Measurements from ENCODE around the gene ZNF581.

ZNF581 gene

GRCh38 chr19:55653651-55654322, 10.3 kb downstream of the ZNF581 start:
- CTCF ChIA-PET: interaction anchor here (0.7 to 1.4 kb wide), 9 partner anchors 11 to 305 kb away, joined by 3 to 10 read pairs (median 3); no protein-coding TSS in a partner anchor
- DNase-seq (ENCODE audit: extremely low spot score): peak; percentile 89
- POLR2A ChIA-PET: interaction anchor here (0.7 to 1.7 kb wide), 22 partner anchors 8 to 536 kb away, joined by 3 to 16 read pairs (median 4); partner anchors contain the start of genes FIZ1, KMT5C, PPP1R12C and PPP6R1
- TF ChIP-seq ARNT (IDR thresholded peaks at IDR 0.05) (no peak), LEF1 (IDR thresholded peaks at IDR 0.05; ENCODE audit: borderline replicate concordance) (no peak), L3MBTL2 (conservative IDR thresholded peaks at IDR 0.05) (peak; percentile 51), ELF4 (IDR thresholded peaks at IDR 0.05) (peak; percentile 87), PKNOX1 (IDR thresholded peaks at IDR 0.05) (no peak), SUZ12 (IDR thresholded peaks at IDR 0.05) (no peak), FOXM1 (IDR thresholded peaks at IDR 0.05; ENCODE audit: borderline replicate concordance) (no peak), BHLHE40 (IDR thresholded peaks at IDR 0.05; ENCODE audit: borderline replicate concordance) (no peak), FOXK2 (IDR thresholded peaks at IDR 0.05) (no peak)

GRCh38 chr19:55654323-55654867, 10.9 kb downstream of the ZNF581 start:
- TF ChIP-seq FOXK2 (IDR thresholded peaks at IDR 0.05) (no peak), SUZ12 (IDR thresholded peaks at IDR 0.05) (no peak)
- ChIA-PET CTCF (interaction anchor here (0.6 to 1.4 kb wide), 7 partner anchors 12 to 236 kb away, joined by 3 to 10 read pairs (median 4); no protein-coding TSS in a partner anchor), POLR2A (interaction anchor here (0.7 to 1.7 kb wide), 23 partner anchors 9 to 537 kb away, joined by 3 to 16 read pairs (median 4); partner anchors contain the start of genes FIZ1, KMT5C, PPP1R12C and PPP6R1)
- peak; percentile 88 for DNase-seq (ENCODE audit: extremely low spot score)

- POLR2A ChIA-PET: interaction anchor here (0.7 to 1.7 kb wide), 23 partner anchors 9 to 537 kb away, joined by 3 to 16 read pairs (median 4); partner anchors contain the start of genes FIZ1, KMT5C, PPP1R12C and PPP6R1
- CTCF ChIA-PET: interaction anchor here (0.6 to 1.4 kb wide), 6 partner anchors 12 to 159 kb away, joined by 3 to 10 read pairs (median 4); no protein-coding TSS in a partner anchor
- TF ChIP-seq NFRKB (IDR thresholded peaks at IDR 0.05): no peak
- TF ChIP-seq LEF1 (IDR thresholded peaks at IDR 0.05; ENCODE audit: borderline replicate concordance): no peak
- TF ChIP-seq HDGF (IDR thresholded peaks at IDR 0.05; ENCODE audit: borderline replicate concordance): no peak
- peak; percentile 74 for TF ChIP-seq ELF4 (IDR thresholded peaks at IDR 0.05)
- peak; percentile 89 for TF ChIP-seq L3MBTL2 (conservative IDR thresholded peaks at IDR 0.05)
- no peak for TF ChIP-seq ZNF384 (IDR thresholded peaks at IDR 0.05)
- TF ChIP-seq PKNOX1 (IDR thresholded peaks at IDR 0.05): no peak
- no peak for TF ChIP-seq FOXM1 (IDR thresholded peaks at IDR 0.05; ENCODE audit: borderline replicate concordance)
- TF ChIP-seq ARNT (IDR thresholded peaks at IDR 0.05): no peak
- TF ChIP-seq FOXK2 (IDR thresholded peaks at IDR 0.05): no peak
- TF ChIP-seq CTBP1 (IDR thresholded peaks at IDR 0.05; ENCODE audit: borderline replicate concordance): no peak
- TF ChIP-seq BHLHE40 (IDR thresholded peaks at IDR 0.05; ENCODE audit: borderline replicate concordance): no peak
- TF ChIP-seq FOXA1 (IDR thresholded peaks at IDR 0.05): no peak
- no peak for TF ChIP-seq SP1 (IDR thresholded peaks at IDR 0.05)
- peak; percentile 92 for DNase-seq (ENCODE audit: extremely low spot score)
Measured at GRCh38 chr19:55654868-55655647, 11.6 kb downstream of the ZNF581 start, which contains the start of gene U2AF2. Gene U2AF2 (plus strand): TSS chr19:55655035. CDS start chr19:55655105, 70 bp downstream.

- DNase-seq (ENCODE audit: extremely low spot score): no peak
- ChIA-PET CTCF (interaction anchor here (0.5 kb wide), 1 partner anchor 35 kb away, joined by 3 read pairs; no protein-coding TSS in a partner anchor), POLR2A (interaction anchor here (1.4 kb wide), 1 partner anchor 18 kb away, joined by 4 read pairs; no protein-coding TSS in a partner anchor)
- TF ChIP-seq PKNOX1 (IDR thresholded peaks at IDR 0.05) (no peak), BHLHE40 (IDR thresholded peaks at IDR 0.05; ENCODE audit: borderline replicate concordance) (no peak), CTBP1 (IDR thresholded peaks at IDR 0.05; ENCODE audit: borderline replicate concordance) (no peak), SP1 (IDR thresholded peaks at IDR 0.05) (no peak), ZNF384 (IDR thresholded peaks at IDR 0.05) (no peak), L3MBTL2 (conservative IDR thresholded peaks at IDR 0.05) (no peak; the same call in 1 of the 2 replicates), LEF1 (IDR thresholded peaks at IDR 0.05; ENCODE audit: borderline replicate concordance) (no peak), ARNT (IDR thresholded peaks at IDR 0.05) (no peak), SUZ12 (IDR thresholded peaks at IDR 0.05) (no peak), HDGF (IDR thresholded peaks at IDR 0.05; ENCODE audit: borderline replicate concordance) (no peak), FOXM1 (IDR thresholded peaks at IDR 0.05; ENCODE audit: borderline replicate concordance) (no peak)
Measured at GRCh38 chr19:55655648-55656040, 12.2 kb downstream of the ZNF581 start.

- TF ChIP-seq CTBP1 (IDR thresholded peaks at IDR 0.05; ENCODE audit: borderline replicate concordance) (no peak), ELF4 (IDR thresholded peaks at IDR 0.05) (no peak), HDGF (IDR thresholded peaks at IDR 0.05; ENCODE audit: borderline replicate concordance) (no peak), L3MBTL2 (conservative IDR thresholded peaks at IDR 0.05) (no peak), FOXM1 (IDR thresholded peaks at IDR 0.05; ENCODE audit: borderline replicate concordance) (no peak), PKNOX1 (IDR thresholded peaks at IDR 0.05) (no peak), TARDBP (IDR thresholded peaks at IDR 0.05) (no peak), LEF1 (IDR thresholded peaks at IDR 0.05; ENCODE audit: borderline replicate concordance) (no peak), ZNF384 (IDR thresholded peaks at IDR 0.05) (no peak)
- ChIA-PET CTCF (no interaction called here), POLR2A (interaction anchor here (1.3 to 2.1 kb wide), 3 partner anchors 9 to 18 kb away, joined by 4 to 5 read pairs (median 4); partner anchors contain the start of gene CCDC106)
- DNase-seq (ENCODE audit: extremely low spot score): no peak
Measured at GRCh38 chr19:55656552-55656951, 13.1 kb downstream of the ZNF581 start.

Data from HEK293T (cell line).